GM12873 (cell line): ENCODE measurements around the gene JMJD8.

Experiments
- CTCF ChIP-seq: IDR thresholded peaks from 2 replicates; pipeline ENCODE4 v1.5.1; 2012; ENCODE audit warnings: low read depth, mild to moderate bottlenecking, moderate library complexity, low read length, control low read depth; ENCODE audit not compliant: insufficient read depth; ENCODE audit errors: missing control alignments

JMJD8 gene

GRCh38 chr16:682493-683395 lies 1.4 kb downstream of the JMJD8 start:
- no peak for TF ChIP-seq CTCF

GRCh38 chr16:681746-682427 lies 2.2 kb downstream of the JMJD8 start:
- no peak for TF ChIP-seq CTCF

- TF ChIP-seq CTCF: peak; percentile 20
Measured at GRCh38 chr16:680967-681745, 3.0 kb downstream of the JMJD8 start.

- no peak for TF ChIP-seq CTCF
Measured at GRCh38 chr16:680625-680945, 3.5 kb downstream of the JMJD8 start.

GRCh38 chr16:679814-680624 lies 4.1 kb downstream of the JMJD8 start, which contains the start of gene STUB1:
Gene STUB1 (plus strand): TSS chr16:680410. CDS start chr16:680526, 116 bp downstream.
- TF ChIP-seq CTCF: no peak

- TF ChIP-seq CTCF: no peak
Measured at GRCh38 chr16:678858-679813, 5.0 kb downstream of the JMJD8 start.
